Prostate gland (tissue), 1 donor: Measurements from ENCODE around the gene HNRNPH3.

Experiments
- POLR2A ChIP-seq: fragments of 450-650 bp; IDR thresholded peaks from one replicate; pipeline ENCODE4 v1.6.1; 2016; ENCODE audit warnings: antibody characterized with exemption, mild to moderate bottlenecking
- POLR2AphosphoS5 ChIP-seq: sonication (generic); formaldehyde crosslinking; IDR thresholded peaks from one replicate; pipeline ENCODE4 v1.6.1; 2017; ENCODE audit warnings: antibody characterized with exemption

DNA sequence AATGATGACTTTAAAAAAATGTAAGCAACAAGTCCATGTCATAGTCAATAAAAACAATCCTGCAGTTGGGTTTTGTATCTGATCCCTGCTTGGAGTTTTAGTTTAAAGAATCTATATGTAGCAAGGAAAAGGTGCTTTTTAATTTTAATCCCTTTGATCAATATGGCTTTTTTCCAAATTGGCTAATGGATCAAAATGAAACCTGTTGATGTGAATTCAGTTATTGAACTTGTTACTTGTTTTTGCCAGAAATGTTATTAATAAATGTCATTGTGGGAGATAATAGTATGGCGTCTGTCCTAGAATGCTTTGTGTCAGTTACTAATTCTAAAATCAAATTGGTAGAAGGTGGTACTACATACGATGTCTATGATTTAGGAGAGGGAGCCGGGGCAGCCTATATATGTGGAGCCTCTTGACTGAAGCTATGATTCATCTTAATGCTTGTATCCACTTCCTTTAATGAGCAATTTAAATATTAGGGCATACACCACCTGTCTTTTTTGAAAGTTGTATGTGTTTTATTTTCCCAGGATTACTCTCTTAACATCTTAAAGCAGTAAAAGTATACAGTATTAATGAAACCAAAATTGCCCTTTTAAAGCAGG, 11.1 kb downstream of the HNRNPH3 start:
- no peak for TF ChIP-seq POLR2A
- no peak for TF ChIP-seq POLR2AphosphoS5
